ENCODE data around the gene ACYP2. TPM values are rescaled to one million over a fixed set of nuclear protein-coding genes. Genes with fewer than 3 reads are reported as not detected.
A peak's percentile ranks its signal among the peaks of the same experiment; 100 is the strongest.

Gene ACYP2
- total and polyA plus RNA-seq, 4 donors: 16.3 to 36.4 (median 24.8) TPM

- no peaks in the 10 kb centered on the region for H3K4me1 ChIP-seq (ENCODE audit: control insufficient read depth in 1 of 2, insufficient read depth in 2 of 2, low read length in 2 of 2)
- peaks cover 0 to 3% of the 10 kb centered on the region in 2 donors for H3K36me3 ChIP-seq (ENCODE audit: control insufficient read depth in 1 of 2, insufficient read depth in 2 of 2, low read length in 1 of 2)
- ATAC-seq (ENCODE audit: low FRiP score): no peak
- WGBS, 2 donors: 56 to 66% methylated on average over 2 of the region's 2 CpGs
- no peaks in the 10 kb centered on the region for H3K9me3 ChIP-seq (ENCODE audit: control insufficient read depth, low read length)
- H3K27ac ChIP-seq (ENCODE audit: low read depth in 1 of 2, low read length in 2 of 2): no peak overlapping the region
- H3K27me3 ChIP-seq (ENCODE audit: control insufficient read depth in 1 of 2, insufficient read depth in 2 of 2, low read length in 1 of 2): no peaks in the 10 kb centered on the region
- no peak for DNase-seq
- intact Hi-C loops (cut with DNase I): no loop called here
- H3K4me3 ChIP-seq (ENCODE audit: low read length in 2 of 2): no peak overlapping the region
Observed at GRCh38 chr2:54079331-54079730, 36.1 kb upstream of the ACYP2 start.

- Histone ChIP-seq H3K27ac (ENCODE audit: low read depth in 1 of 2, low read length in 2 of 2) (no peak overlapping the region), H3K4me3 (ENCODE audit: low read length in 2 of 2) (no peak overlapping the region), H3K36me3 (ENCODE audit: control insufficient read depth in 1 of 2, insufficient read depth in 2 of 2, low read length in 1 of 2) (peaks cover 0 to 3% of the 10 kb centered on the region in 2 donors), H3K9me3 (ENCODE audit: control insufficient read depth, low read length) (no peaks in the 10 kb centered on the region), H3K4me1 (ENCODE audit: control insufficient read depth in 1 of 2, insufficient read depth in 2 of 2, low read length in 2 of 2) (no peaks in the 10 kb centered on the region), H3K27me3 (ENCODE audit: control insufficient read depth in 1 of 2, insufficient read depth in 2 of 2, low read length in 1 of 2) (no peaks in the 10 kb centered on the region)
- no peak for ATAC-seq (ENCODE audit: low FRiP score)
- intact Hi-C loops (cut with DNase I): no loop called here
- no peak for DNase-seq
- 83 to 84% methylated on average over 6 of the region's 6 CpGs for WGBS, 2 donors
Observed at GRCh38 chr2:54081574-54081973, 33.8 kb upstream of the ACYP2 start.

GRCh38 chr2:54083021-54083420 lies 32.4 kb upstream of the ACYP2 start:
- Histone ChIP-seq H3K4me3 (ENCODE audit: low read length in 2 of 2) (no peak overlapping the region), H3K9me3 (ENCODE audit: control insufficient read depth, low read length) (no peaks in the 10 kb centered on the region), H3K27ac (ENCODE audit: low read depth in 1 of 2, low read length in 2 of 2) (no peak overlapping the region), H3K27me3 (ENCODE audit: control insufficient read depth in 1 of 2, insufficient read depth in 2 of 2, low read length in 1 of 2) (no peaks in the 10 kb centered on the region), H3K36me3 (ENCODE audit: control insufficient read depth in 1 of 2, insufficient read depth in 2 of 2, low read length in 1 of 2) (peaks cover 0 to 3% of the 10 kb centered on the region in 2 donors), H3K4me1 (ENCODE audit: control insufficient read depth in 1 of 2, insufficient read depth in 2 of 2, low read length in 2 of 2) (peaks cover 0 to 2% of the 10 kb centered on the region in 2 donors)
- intact Hi-C loops (cut with DNase I): no loop called here
- no peak for ATAC-seq (ENCODE audit: low FRiP score)
- no peak for DNase-seq
- 77 to 80% methylated on average over 6 of the region's 6 CpGs for WGBS, 2 donors

- Histone ChIP-seq H3K27ac (ENCODE audit: low read depth in 1 of 2, low read length in 2 of 2) (no peak overlapping the region), H3K4me3 (ENCODE audit: low read length in 2 of 2) (no peak overlapping the region), H3K27me3 (ENCODE audit: control insufficient read depth in 1 of 2, insufficient read depth in 2 of 2, low read length in 1 of 2) (no peaks in the 10 kb centered on the region), H3K9me3 (ENCODE audit: control insufficient read depth, low read length) (no peaks in the 10 kb centered on the region), H3K36me3 (ENCODE audit: control insufficient read depth in 1 of 2, insufficient read depth in 2 of 2, low read length in 1 of 2) (peaks cover 0 to 3% of the 10 kb centered on the region in 2 donors), H3K4me1 (ENCODE audit: control insufficient read depth in 1 of 2, insufficient read depth in 2 of 2, low read length in 2 of 2) (peaks cover 0 to 6% of the 10 kb centered on the region in 2 donors)
- intact Hi-C loops (cut with DNase I): no loop called here
- no peak for DNase-seq
- ATAC-seq (ENCODE audit: low FRiP score): no peak
- WGBS, 2 donors: 81 to 89% methylated on average over 1 of the region's 1 CpG
Observed at GRCh38 chr2:54083445-54083844, 32.0 kb upstream of the ACYP2 start.

- intact Hi-C loops (cut with DNase I): no loop called here
- Histone ChIP-seq H3K9me3 (ENCODE audit: control insufficient read depth, low read length) (no peaks in the 10 kb centered on the region), H3K36me3 (ENCODE audit: control insufficient read depth in 1 of 2, insufficient read depth in 2 of 2, low read length in 1 of 2) (peaks cover 0 to 3% of the 10 kb centered on the region in 2 donors), H3K4me3 (ENCODE audit: low read length in 2 of 2) (no peak overlapping the region), H3K27ac (ENCODE audit: low read depth in 1 of 2, low read length in 2 of 2) (no peak overlapping the region), H3K27me3 (ENCODE audit: control insufficient read depth in 1 of 2, insufficient read depth in 2 of 2, low read length in 1 of 2) (no peaks in the 10 kb centered on the region), H3K4me1 (ENCODE audit: control insufficient read depth in 1 of 2, insufficient read depth in 2 of 2, low read length in 2 of 2) (peaks cover 0 to 6% of the 10 kb centered on the region in 2 donors)
- DNase-seq (no peak), ATAC-seq (ENCODE audit: low FRiP score) (no peak)
- 41 to 64% methylated on average over 3 of the region's 3 CpGs for WGBS, 2 donors
Observed at GRCh38 chr2:54084600-54084999, 30.8 kb upstream of the ACYP2 start.

GRCh38 chr2:54085069-54085468 lies 30.3 kb upstream of the ACYP2 start:
- ATAC-seq (ENCODE audit: low FRiP score): no peak

GRCh38 chr2:54086157-54086556 lies 29.3 kb upstream of the ACYP2 start:
- 92 to 95% methylated on average over 2 of the region's 2 CpGs for WGBS, 2 donors
- Histone ChIP-seq H3K27me3 (ENCODE audit: control insufficient read depth in 1 of 2, insufficient read depth in 2 of 2, low read length in 1 of 2) (no peaks in the 10 kb centered on the region), H3K4me1 (ENCODE audit: control insufficient read depth in 1 of 2, insufficient read depth in 2 of 2, low read length in 2 of 2) (peaks cover 0 to 6% of the 10 kb centered on the region in 2 donors), H3K27ac (ENCODE audit: low read depth in 1 of 2, low read length in 2 of 2) (no peak overlapping the region), H3K4me3 (ENCODE audit: low read length in 2 of 2) (no peak overlapping the region), H3K9me3 (ENCODE audit: control insufficient read depth, low read length) (no peaks in the 10 kb centered on the region), H3K36me3 (ENCODE audit: control insufficient read depth in 1 of 2, insufficient read depth in 2 of 2, low read length in 1 of 2) (no peaks in the 10 kb centered on the region)
- DNase-seq (no peak), ATAC-seq (ENCODE audit: low FRiP score) (no peak)
- intact Hi-C loops (cut with DNase I): no loop called here

More at GRCh38 chr2:54085069-54085468, 30.3 kb upstream of the ACYP2 start:
- intact Hi-C loops (cut with DNase I): no loop called here
- no peaks in the 10 kb centered on the region for H3K9me3 ChIP-seq (ENCODE audit: control insufficient read depth, low read length)
- peaks cover 0 to 6% of the 10 kb centered on the region in 2 donors for H3K4me1 ChIP-seq (ENCODE audit: control insufficient read depth in 1 of 2, insufficient read depth in 2 of 2, low read length in 2 of 2)
- DNase-seq: no peak
- 72 to 76% methylated on average over 10 of the region's 10 CpGs for WGBS, 2 donors
- H3K27ac ChIP-seq (ENCODE audit: low read depth in 1 of 2, low read length in 2 of 2): no peak overlapping the region
- peaks cover 0 to under 1% of the 10 kb centered on the region in 2 donors for H3K36me3 ChIP-seq (ENCODE audit: control insufficient read depth in 1 of 2, insufficient read depth in 2 of 2, low read length in 1 of 2)
- H3K27me3 ChIP-seq (ENCODE audit: control insufficient read depth in 1 of 2, insufficient read depth in 2 of 2, low read length in 1 of 2): no peaks in the 10 kb centered on the region
- H3K4me3 ChIP-seq (ENCODE audit: low read length in 2 of 2): no peak overlapping the region

GRCh38 chr2:54088191-54088634 lies 27.2 kb upstream of the ACYP2 start:
- H3K27me3 ChIP-seq (ENCODE audit: control insufficient read depth in 1 of 2, insufficient read depth in 2 of 2, low read length in 1 of 2): no peaks in the 10 kb centered on the region
- 67 to 81% methylated on average over 5 of the region's 5 CpGs for WGBS, 2 donors
- peak; percentile 14 for ATAC-seq (ENCODE audit: low FRiP score)
- intact Hi-C loops (cut with DNase I): no loop called here
- no peaks in the 10 kb centered on the region for H3K36me3 ChIP-seq (ENCODE audit: control insufficient read depth in 1 of 2, insufficient read depth in 2 of 2, low read length in 1 of 2)
- H3K4me1 ChIP-seq (ENCODE audit: control insufficient read depth in 1 of 2, insufficient read depth in 2 of 2, low read length in 2 of 2): peaks cover 0 to 6% of the 10 kb centered on the region in 2 donors
- no peak overlapping the region for H3K4me3 ChIP-seq (ENCODE audit: low read length in 2 of 2)
- DNase-seq: no peak
- no peaks in the 10 kb centered on the region for H3K9me3 ChIP-seq (ENCODE audit: control insufficient read depth, low read length)
- H3K27ac ChIP-seq (ENCODE audit: low read depth in 1 of 2, low read length in 2 of 2): no peak overlapping the region

- intact Hi-C loops (cut with DNase I): no loop called here
- H3K36me3 ChIP-seq (ENCODE audit: control insufficient read depth in 1 of 2, insufficient read depth in 2 of 2, low read length in 1 of 2): no peaks in the 10 kb centered on the region
- DNase-seq (no peak), ATAC-seq (ENCODE audit: low FRiP score) (no peak)
- H3K4me3 ChIP-seq (ENCODE audit: low read length in 2 of 2): no peak overlapping the region
- 79 to 80% methylated on average over 2 of the region's 2 CpGs for WGBS, 2 donors
- H3K4me1 ChIP-seq (ENCODE audit: control insufficient read depth in 1 of 2, insufficient read depth in 2 of 2, low read length in 2 of 2): peaks cover 0 to 6% of the 10 kb centered on the region in 2 donors
- H3K27ac ChIP-seq (ENCODE audit: low read depth in 1 of 2, low read length in 2 of 2): no peak overlapping the region
- no peaks in the 10 kb centered on the region for H3K27me3 ChIP-seq (ENCODE audit: control insufficient read depth in 1 of 2, insufficient read depth in 2 of 2, low read length in 1 of 2)
- no peaks in the 10 kb centered on the region for H3K9me3 ChIP-seq (ENCODE audit: control insufficient read depth, low read length)
Observed at GRCh38 chr2:54088719-54089118, 26.7 kb upstream of the ACYP2 start.

Measured in aorta (tissue), 5 donors.